Upper lobe of left lung (tissue), 4 donors: ENCODE results near the gene NOLC1.

ENCODE experiments used
- POLR2A ChIP-seq, 4 donors: fragments of 450-650 bp; IDR thresholded peaks; one replicate each; pipeline ENCODE4 v1.5.1; 2016 to 2017; ENCODE audit warnings: antibody characterized with exemption in 4 of 4, mild to moderate bottlenecking in 2 of 4
- POLR2AphosphoS5 ChIP-seq, 2 donors: sonication (generic); formaldehyde crosslinking; IDR thresholded peaks; one replicate each; pipeline ENCODE4 v1.5.1; 2017; ENCODE audit warnings: antibody characterized with exemption in 2 of 2
- TF ChIP-seq, protein P1 (sequence below), 6 experiments: fragments of 450-650 bp in 4 of 6; fragments of 200-600 bp in 2 of 6; sonication (generic) in 2 of 6; IDR thresholded peaks; one replicate each; pipeline ENCODE4 v1.5.1; 2016 to 2019; ENCODE audit warnings: antibody characterized with exemption in 6 of 6

DNA sequence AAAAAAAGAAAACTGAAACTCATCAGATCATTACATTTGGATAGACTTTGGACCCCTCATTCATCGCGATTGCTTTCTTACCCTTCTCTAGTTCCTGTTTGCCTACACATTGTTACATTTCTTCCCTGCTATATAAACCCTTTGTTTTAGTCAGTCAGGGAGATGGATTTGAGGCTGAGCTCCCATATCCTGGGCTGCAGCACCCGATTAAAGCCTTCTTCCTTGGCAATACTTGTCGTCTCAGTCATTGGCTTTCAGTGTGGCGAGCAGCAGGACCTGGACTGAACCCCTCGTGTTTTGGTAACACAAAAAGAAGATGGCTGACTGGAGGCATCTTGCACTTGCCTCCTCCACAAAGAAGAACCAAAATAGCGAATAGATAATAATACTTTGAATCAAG lies 39.8 kb downstream of the NOLC1 start:
- no peak for TF ChIP-seq POLR2A (IDR thresholded peaks at IDR 0.05)
- no peak for TF ChIP-seq POLR2AphosphoS5 (IDR thresholded peaks at IDR 0.05)
- TF ChIP-seq, protein P1, sequence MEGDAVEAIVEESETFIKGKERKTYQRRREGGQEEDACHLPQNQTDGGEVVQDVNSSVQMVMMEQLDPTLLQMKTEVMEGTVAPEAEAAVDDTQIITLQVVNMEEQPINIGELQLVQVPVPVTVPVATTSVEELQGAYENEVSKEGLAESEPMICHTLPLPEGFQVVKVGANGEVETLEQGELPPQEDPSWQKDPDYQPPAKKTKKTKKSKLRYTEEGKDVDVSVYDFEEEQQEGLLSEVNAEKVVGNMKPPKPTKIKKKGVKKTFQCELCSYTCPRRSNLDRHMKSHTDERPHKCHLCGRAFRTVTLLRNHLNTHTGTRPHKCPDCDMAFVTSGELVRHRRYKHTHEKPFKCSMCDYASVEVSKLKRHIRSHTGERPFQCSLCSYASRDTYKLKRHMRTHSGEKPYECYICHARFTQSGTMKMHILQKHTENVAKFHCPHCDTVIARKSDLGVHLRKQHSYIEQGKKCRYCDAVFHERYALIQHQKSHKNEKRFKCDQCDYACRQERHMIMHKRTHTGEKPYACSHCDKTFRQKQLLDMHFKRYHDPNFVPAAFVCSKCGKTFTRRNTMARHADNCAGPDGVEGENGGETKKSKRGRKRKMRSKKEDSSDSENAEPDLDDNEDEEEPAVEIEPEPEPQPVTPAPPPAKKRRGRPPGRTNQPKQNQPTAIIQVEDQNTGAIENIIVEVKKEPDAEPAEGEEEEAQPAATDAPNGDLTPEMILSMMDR (IDR thresholded peaks at IDR 0.05) = no peak
